ENCODE data around the gene NCOA3. TPM values are rescaled to one million over a fixed set of nuclear protein-coding genes. Genes with fewer than 3 reads are reported as not detected.

NCOA3 gene
- total and polyA plus RNA-seq, 2 of the 8 experiments (the other 6 are each of a cell fraction or from before 2014, with no cell fraction given): 7.9 to 24.7 TPM

DNA sequence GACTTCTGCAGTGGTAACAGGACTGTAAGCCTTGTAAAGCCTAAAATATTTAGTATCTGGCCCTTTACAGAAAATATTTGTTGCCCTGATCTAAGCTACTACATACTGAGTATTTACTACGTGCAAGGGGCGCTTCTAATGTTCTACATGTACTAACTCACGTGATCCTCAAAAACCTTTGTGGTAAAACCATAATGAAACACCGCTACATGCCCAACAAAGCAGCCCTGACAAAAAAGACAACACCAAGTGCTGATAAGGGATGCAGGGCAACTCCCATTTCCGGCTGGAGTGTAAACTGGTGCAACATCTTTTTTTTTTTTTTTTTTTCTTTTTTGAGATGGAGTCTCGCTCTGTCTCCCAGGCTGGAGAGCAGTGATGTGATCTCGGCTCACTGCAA, 198.6 kb downstream of the NCOA3 start:
- TF ChIP-seq JUN (IDR thresholded peaks at IDR 0.05; ENCODE audit: low read depth, low read length): no peak
- no peak for TF ChIP-seq EP300 (IDR thresholded peaks at IDR 0.05; ENCODE audit: borderline replicate concordance in 1 of 2, low read depth in 2 of 2, low read length in 2 of 2)
- no peak for TF ChIP-seq CBX8 (IDR thresholded peaks at IDR 0.05; ENCODE audit: borderline replicate concordance, low read depth, low read length)
- TF ChIP-seq SP4 (IDR thresholded peaks at IDR 0.05; ENCODE audit: low read length): no peak
- no peak for TF ChIP-seq RFX5 (IDR thresholded peaks at IDR 0.05; ENCODE audit: borderline replicate concordance, low read depth, low read length)
- TF ChIP-seq CHD1 (IDR thresholded peaks at IDR 0.05; ENCODE audit: low read depth, low read length): no peak
- TF ChIP-seq RXRA (IDR thresholded peaks at IDR 0.05; ENCODE audit: insufficient read depth, low read depth, low read length): no peak
- no peak for TF ChIP-seq SUZ12 (IDR thresholded peaks at IDR 0.05; ENCODE audit: low read length)
- no peak for TF ChIP-seq SIN3A (conservative IDR thresholded peaks at IDR 0.05 in 1 of 2, IDR thresholded peaks at IDR 0.05 in 1 of 2; ENCODE audit: low read depth in 1 of 2, low read length in 2 of 2)
- TF ChIP-seq TAF7 (optimal IDR thresholded peaks at IDR 0.05; ENCODE audit: borderline replicate concordance, low read depth, low read length): no peak
- TF ChIP-seq, protein P1, sequence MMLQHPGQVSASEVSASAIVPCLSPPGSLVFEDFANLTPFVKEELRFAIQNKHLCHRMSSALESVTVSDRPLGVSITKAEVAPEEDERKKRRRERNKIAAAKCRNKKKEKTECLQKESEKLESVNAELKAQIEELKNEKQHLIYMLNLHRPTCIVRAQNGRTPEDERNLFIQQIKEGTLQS (IDR thresholded peaks at IDR 0.05; ENCODE audit: insufficient read depth, low read depth, low read length): no peak
- no peak for TF ChIP-seq CBX5 (IDR thresholded peaks at IDR 0.05; ENCODE audit: low read depth, low read length)
- TF ChIP-seq SP2 (IDR thresholded peaks at IDR 0.05; ENCODE audit: low read length): no peak
- no peaks in the 10 kb centered on the region for H4K20me1 ChIP-seq (replicated peaks in 1 of 2; ENCODE audit: control insufficient read depth in 1 of 2, insufficient read depth in 2 of 2, low read length in 2 of 2)
- ChIA-PET POLR2A (ENCODE audit: partially characterized antibody) (no interaction called here), CTCF (ENCODE audit: partially characterized antibody) (interaction anchor here (0.7 kb wide), 1 partner anchor 917 kb away, joined by 3 read pairs; no protein-coding TSS in a partner anchor)
- no peak overlapping the region for H3K14ac ChIP-seq (ENCODE audit: insufficient read length)
- no peak overlapping the region for H3K4me3 ChIP-seq (ENCODE audit: extremely low read depth in 1 of 4, insufficient read depth in 2 of 4, low read depth in 3 of 4, low read length in 4 of 4)
- FAIRE-seq: no peak
- no peaks in the 10 kb centered on the region for H3K79me1 ChIP-seq (ENCODE audit: low read depth, low read length)
- H3K4ac ChIP-seq (replicated peaks; ENCODE audit: insufficient read length, low read depth, low read length): no peak overlapping the region
- H3K23me2 ChIP-seq (ENCODE audit: low read depth, low read length): no peaks in the 10 kb centered on the region
- H4K91ac ChIP-seq (replicated peaks; ENCODE audit: insufficient read length, low read length): no peak overlapping the region
- H2BK20ac ChIP-seq (ENCODE audit: low read length): no peak overlapping the region
- H3K4me2 ChIP-seq (ENCODE audit: insufficient read depth in 1 of 2, low read depth in 2 of 2, low read length in 2 of 2): no peak overlapping the region
- H3K36me3 ChIP-seq (ENCODE audit: control insufficient read depth in 2 of 4, insufficient read depth in 4 of 4, low read length in 3 of 4): no peaks in the 10 kb centered on the region; a peak in 1 of 8 replicates
- WGBS, 2 experiments (ENCODE audit: extremely low coverage in 1 of 2, insufficient coverage in 1 of 2, insufficient read length in 1 of 2, insufficient replicate concordance in 2 of 2, low coverage in 1 of 2, low lambda C conversion rate in 2 of 2, missing lambda C conversion rate in 1 of 2): 90% methylated on average over 7 of the region's 7 CpGs; no CpG with 5 or more reads in 1 of the 2 experiments
- no peak overlapping the region for H3K18ac ChIP-seq (ENCODE audit: extremely low read depth, low read length)
- H3K9ac ChIP-seq (replicated peaks in 1 of 4; ENCODE audit: extremely low read depth in 1 of 4, low read depth in 3 of 4, low read length in 3 of 4): no peak overlapping the region
- H3K27me3 ChIP-seq (replicated peaks in 1 of 4; ENCODE audit: control insufficient read depth in 3 of 4, extremely low read depth in 1 of 4, insufficient read depth in 3 of 4, low read length in 3 of 4): no peaks in the 10 kb centered on the region
- H4K5ac ChIP-seq (ENCODE audit: insufficient read length, low read depth, low read length): no peak overlapping the region
- H2BK15ac ChIP-seq (ENCODE audit: low read length): no peak overlapping the region
- H2BK5ac ChIP-seq (ENCODE audit: low read depth, low read length): no peak overlapping the region
- H3K27ac ChIP-seq (ENCODE audit: low read depth, low read length): no peak overlapping the region
- H4K8ac ChIP-seq (ENCODE audit: extremely low read depth, insufficient read depth, low read length): no peak overlapping the region
- H2BK120ac ChIP-seq (replicated peaks; ENCODE audit: low read depth, low read length): no peak overlapping the region
- DNase-seq (ENCODE audit: low read depth in 1 of 2, low spot score in 2 of 2): no peak
- H3K9me3 ChIP-seq (ENCODE audit: insufficient read depth in 2 of 2, low read depth in 1 of 2, low read length in 1 of 2): no peaks in the 10 kb centered on the region
- no peak overlapping the region for H3K23ac ChIP-seq (ENCODE audit: insufficient read length)
- no peak overlapping the region for H2AK5ac ChIP-seq (ENCODE audit: low read depth, low read length)
- no peak overlapping the region for H3K56ac ChIP-seq (replicated peaks; ENCODE audit: insufficient read length, low read depth, low read length)
- H2BK12ac ChIP-seq (ENCODE audit: low read depth, low read length): no peak overlapping the region
- H3K79me2 ChIP-seq (ENCODE audit: control insufficient read depth in 1 of 2, insufficient read depth in 2 of 2, low read length in 2 of 2): no peaks in the 10 kb centered on the region
- no peak overlapping the region for H2AFZ ChIP-seq (ENCODE audit: low read length)
- H3K4me1 ChIP-seq (replicated peaks in 1 of 4; ENCODE audit: control insufficient read depth in 3 of 4, insufficient read depth in 4 of 4, low read length in 3 of 4): no peaks in the 10 kb centered on the region
